ENCODE results near the gene SPHK1. TPM values are rescaled to one million over a fixed set of nuclear protein-coding genes. Genes with fewer than 3 reads are reported as not detected.

The SPHK1 gene
- total and polyA plus RNA-seq, 2 donors (not counting 3 experiments of a cell fraction or from before 2014, with no cell fraction given): 85.6 to 97.4 TPM

- H3K27ac ChIP-seq (ENCODE audit: insufficient read depth, low read depth, low read length): no peak overlapping the region
- BruUV-seq (replicated peaks): no TSS peak
- intact Hi-C loops (cut with micrococcal nuclease): loop anchor here (1.0 kb wide), 1 partner anchor 9 kb away; no protein-coding TSS in a partner anchor
- TF ChIP-seq POLR2AphosphoS5 (IDR thresholded peaks at IDR 0.05; ENCODE audit: insufficient read depth, low read depth, low read length): peak; percentile 48
- no peak for TF ChIP-seq FOS (IDR thresholded peaks at IDR 0.05; ENCODE audit: borderline replicate concordance, insufficient read depth, low read length)
- TF ChIP-seq POLR2A (IDR thresholded peaks at IDR 0.05; ENCODE audit: low read depth, low read length): peak; percentile 12
- no peak for TF ChIP-seq EZH2 (IDR thresholded peaks at IDR 0.05; ENCODE audit: borderline replicate concordance, low read depth, low read length, severe bottlenecking)
- TF ChIP-seq CTCF (IDR thresholded peaks at IDR 0.05; ENCODE audit: extremely low read depth in 1 of 2, insufficient read depth in 1 of 2, low read depth in 1 of 2, low read length in 2 of 2): peak in 1 of 2 donors; percentile 21
- TF ChIP-seq MYC (IDR thresholded peaks at IDR 0.05; ENCODE audit: low read depth, low read length): no peak
- H3K9ac ChIP-seq (replicated peaks; ENCODE audit: extremely low read depth, insufficient read depth, low read length): no peak overlapping the region
- DNase-seq (ENCODE audit: low read depth, low spot score) (peak; percentile 43), FAIRE-seq (peak; percentile 33)
- H3K4me2 ChIP-seq (ENCODE audit: insufficient read depth, low read length): no peak overlapping the region
- H3K36me3 ChIP-seq (ENCODE audit: control insufficient read depth in 2 of 2, extremely low read depth in 1 of 2, insufficient read depth in 2 of 2, low read length in 2 of 2): peaks cover 6 to 8% of the 10 kb centered on the region in 2 experiments
- H3K4me1 ChIP-seq (ENCODE audit: control insufficient read depth, extremely low read depth, insufficient read depth, low read length): peaks cover 17% of the 10 kb centered on the region
- dilution Hi-C loops (cut with MboI; ENCODE audit: extremely low pct_ligation_motif_present, low sequenced_read_pairs): no loop called here
- no peaks in the 10 kb centered on the region for H3K27me3 ChIP-seq (ENCODE audit: control insufficient read depth in 2 of 2, insufficient read depth in 2 of 2, low read length in 2 of 2)
- CTCF ChIA-PET: interaction anchor here (1.7 to 7.4 kb wide), 6 partner anchors 8 to 85 kb away, joined by 7 to 99 read pairs (median 8); no protein-coding TSS in a partner anchor
- no peaks in the 10 kb centered on the region for H3K9me3 ChIP-seq (replicated peaks; ENCODE audit: control insufficient read depth, insufficient read depth, low read length)
- H2AFZ ChIP-seq (ENCODE audit: low read depth, low read length): no peak overlapping the region
- no peaks in the 10 kb centered on the region for H3K9me1 ChIP-seq (replicated peaks; ENCODE audit: control insufficient read depth, extremely low read depth, insufficient read depth, low read length)
- no peak overlapping the region for H3K4me3 ChIP-seq (replicated peaks in 1 of 3; ENCODE audit: insufficient read depth in 1 of 3, low read depth in 1 of 3, low read length in 3 of 3)
- POLR2A ChIA-PET: interaction anchor here (1.0 kb wide), 1 partner anchor 57 kb away, joined by 5 read pairs; no protein-coding TSS in a partner anchor
- no peaks in the 10 kb centered on the region for H4K20me1 ChIP-seq (replicated peaks; ENCODE audit: control insufficient read depth, extremely low read depth, insufficient read depth, low read length)
- peaks cover 37% of the 10 kb centered on the region for H3K79me2 ChIP-seq (ENCODE audit: control insufficient read depth, insufficient read depth, low read length)
These were observed 4.8 kb downstream of the SPHK1 start for GRCh38 chr17:76388966-76389888.

All from endothelial cell of umbilical vein (primary cell).